Osteocyte (in vitro differentiated cells): Measurements from ENCODE around the gene KRT33A. TPM values are rescaled to one million over a fixed set of nuclear protein-coding genes. Genes with fewer than 3 reads are reported as not detected.

Experiments used
- DNase-seq: peaks from one replicate; pipeline ENCODE4 v3.0.0; 2021; ENCODE audit warnings: mixed read lengths; ENCODE audit not compliant: unreplicated experiment; ENCODE audit errors: extremely low spot score
- H3K27ac Mint-ChIP-seq: one replicate; pipeline ENCODE4 v1.8.0; 2021; ENCODE audit warnings: mild to moderate bottlenecking, mixed read lengths; ENCODE audit not compliant: unreplicated experiment
- H3K27me3 Mint-ChIP-seq: one replicate; pipeline ENCODE4 v1.8.0; 2021; ENCODE audit warnings: mixed read lengths; ENCODE audit not compliant: unreplicated experiment
- H3K36me3 Mint-ChIP-seq: one replicate; pipeline ENCODE4 v1.8.0; 2021; ENCODE audit warnings: mixed read lengths; ENCODE audit not compliant: unreplicated experiment
- H3K4me1 Mint-ChIP-seq: one replicate; pipeline ENCODE4 v1.8.0; 2021; ENCODE audit warnings: mixed read lengths; ENCODE audit not compliant: unreplicated experiment
- H3K4me3 Mint-ChIP-seq: one replicate; pipeline ENCODE4 v1.8.0; 2021; ENCODE audit warnings: mild to moderate bottlenecking, moderate library complexity, mixed read lengths; ENCODE audit not compliant: unreplicated experiment
- H3K9me3 Mint-ChIP-seq: one replicate; pipeline ENCODE4 v1.8.0; 2021; ENCODE audit warnings: mixed read lengths; ENCODE audit not compliant: unreplicated experiment
- CTCF ChIP-seq: fragments of 200-600 bp; sonication (generic); IDR thresholded peaks from 2 replicates; pipeline ENCODE4 v1.5.0; 2021; ENCODE audit warnings: antibody characterized with exemption, mild to moderate bottlenecking, moderate library complexity
- total RNA-seq: library from RNA; stranded (reverse); gene quantifications from 2 replicates; pipeline ENCODE4 v1.2.1, GENCODE V29; 2021

Gene KRT33A
- total RNA-seq, 1 donor from 2014 or later, result not detected

GRCh38 chr17:41325126-41325525 lies 25.5 kb downstream of the KRT33A start:
- TF ChIP-seq CTCF, result no peak
- Mint-ChIP-seq H3K36me3 (no peaks in the 10 kb centered on the region), H3K4me3 (no peak overlapping the region), H3K27ac (no peak overlapping the region), H3K9me3 (peaks cover 8% of the 10 kb centered on the region), H3K27me3 (no peaks in the 10 kb centered on the region), H3K4me1 (peaks cover 6% of the 10 kb centered on the region)
- peak; percentile 70 for DNase-seq

- peaks cover 6% of the 10 kb centered on the region for H3K4me1 Mint-ChIP-seq
- no peak for TF ChIP-seq CTCF
- DNase-seq, result peak; percentile 49
- no peaks in the 10 kb centered on the region for H3K36me3 Mint-ChIP-seq
- no peak overlapping the region for H3K27ac Mint-ChIP-seq
- H3K27me3 Mint-ChIP-seq, result no peaks in the 10 kb centered on the region
- peaks cover 15% of the 10 kb centered on the region for H3K9me3 Mint-ChIP-seq
- H3K4me3 Mint-ChIP-seq, result no peak overlapping the region
Observed at GRCh38 chr17:41324180-41325075, 26.2 kb downstream of the KRT33A start.

- peaks cover 6% of the 10 kb centered on the region for H3K4me1 Mint-ChIP-seq
Observed at GRCh38 chr17:41322903-41323895, 27.4 kb downstream of the KRT33A start.

GRCh38 chr17:41322094-41322902 lies 28.3 kb downstream of the KRT33A start:
- peaks cover 4% of the 10 kb centered on the region for H3K4me1 Mint-ChIP-seq
- H3K36me3 Mint-ChIP-seq, result no peaks in the 10 kb centered on the region
- peak; percentile 80 for TF ChIP-seq CTCF
- DNase-seq, result no peak
- H3K27me3 Mint-ChIP-seq, result no peaks in the 10 kb centered on the region
- H3K9me3 Mint-ChIP-seq, result peaks cover 20% of the 10 kb centered on the region
- H3K4me3 Mint-ChIP-seq, result no peak overlapping the region
- H3K27ac Mint-ChIP-seq, result no peak overlapping the region

More at GRCh38 chr17:41322903-41323895, 27.4 kb downstream of the KRT33A start:
- no peak for TF ChIP-seq CTCF
- H3K36me3 Mint-ChIP-seq, result no peaks in the 10 kb centered on the region
- H3K27me3 Mint-ChIP-seq, result no peaks in the 10 kb centered on the region
- H3K27ac Mint-ChIP-seq, result no peak overlapping the region
- no peak overlapping the region for H3K4me3 Mint-ChIP-seq
- peaks cover 20% of the 10 kb centered on the region for H3K9me3 Mint-ChIP-seq
- DNase-seq, result peak; percentile 63
